VCaP (cell line): ENCODE measurements around the gene GZF1.

Experiments used
- H3K27ac ChIP-seq: fragments of 450-650 bp; 2 replicates; pipeline ENCODE4 v1.5.1; 2017
- TF ChIP-seq, protein P1 (sequence below): fragments of 450-650 bp; conservative IDR thresholded peaks from 2 replicates; pipeline ENCODE4 v1.5.1; 2017; ENCODE audit warnings: mild to moderate bottlenecking, moderate library complexity

GZF1 gene

DNA sequence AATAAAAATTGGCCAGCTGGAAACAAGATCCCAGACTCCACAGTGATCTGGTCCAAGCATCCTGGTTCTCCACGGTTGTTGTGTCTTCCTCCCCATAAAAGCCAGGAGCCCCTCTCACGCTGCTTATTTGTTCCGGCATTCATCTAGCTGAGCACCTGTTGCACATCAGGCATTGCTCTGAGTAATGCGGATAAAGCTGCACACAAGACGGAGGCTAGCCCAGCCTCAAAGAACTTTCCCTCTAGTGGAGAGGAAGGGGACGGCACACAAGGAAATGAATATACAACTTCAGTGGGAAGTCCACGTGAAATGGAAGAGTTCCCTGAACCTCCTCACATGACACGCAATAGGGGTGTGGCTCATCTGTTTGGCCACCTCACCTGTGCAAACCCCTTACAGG, 41.7 kb upstream of the GZF1 start:
- H3K27ac ChIP-seq: no peak overlapping the region
- TF ChIP-seq, protein P1, sequence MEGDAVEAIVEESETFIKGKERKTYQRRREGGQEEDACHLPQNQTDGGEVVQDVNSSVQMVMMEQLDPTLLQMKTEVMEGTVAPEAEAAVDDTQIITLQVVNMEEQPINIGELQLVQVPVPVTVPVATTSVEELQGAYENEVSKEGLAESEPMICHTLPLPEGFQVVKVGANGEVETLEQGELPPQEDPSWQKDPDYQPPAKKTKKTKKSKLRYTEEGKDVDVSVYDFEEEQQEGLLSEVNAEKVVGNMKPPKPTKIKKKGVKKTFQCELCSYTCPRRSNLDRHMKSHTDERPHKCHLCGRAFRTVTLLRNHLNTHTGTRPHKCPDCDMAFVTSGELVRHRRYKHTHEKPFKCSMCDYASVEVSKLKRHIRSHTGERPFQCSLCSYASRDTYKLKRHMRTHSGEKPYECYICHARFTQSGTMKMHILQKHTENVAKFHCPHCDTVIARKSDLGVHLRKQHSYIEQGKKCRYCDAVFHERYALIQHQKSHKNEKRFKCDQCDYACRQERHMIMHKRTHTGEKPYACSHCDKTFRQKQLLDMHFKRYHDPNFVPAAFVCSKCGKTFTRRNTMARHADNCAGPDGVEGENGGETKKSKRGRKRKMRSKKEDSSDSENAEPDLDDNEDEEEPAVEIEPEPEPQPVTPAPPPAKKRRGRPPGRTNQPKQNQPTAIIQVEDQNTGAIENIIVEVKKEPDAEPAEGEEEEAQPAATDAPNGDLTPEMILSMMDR: peak; percentile 70

DNA sequence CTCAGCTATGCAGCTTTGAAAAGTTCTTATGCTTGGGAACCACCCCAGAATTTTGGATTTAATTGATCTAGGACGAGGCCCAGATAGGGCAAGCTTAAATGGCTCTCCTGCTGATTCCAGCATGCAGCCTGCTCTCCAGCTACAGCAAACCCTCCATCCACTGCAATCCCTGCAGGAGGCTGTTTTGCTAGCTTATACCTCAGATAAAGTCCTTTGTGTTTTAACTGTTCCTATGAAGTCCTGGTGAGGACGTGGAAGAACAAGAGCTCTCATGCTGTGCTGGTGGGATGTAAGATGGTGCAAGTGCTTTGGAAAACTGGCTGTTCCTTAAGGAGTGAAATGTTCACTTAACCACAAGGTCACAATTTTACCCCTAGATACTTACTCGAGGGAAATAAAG, 36.9 kb upstream of the GZF1 start:
- TF ChIP-seq, protein P1: no peak
- H3K27ac ChIP-seq: no peak overlapping the region

DNA sequence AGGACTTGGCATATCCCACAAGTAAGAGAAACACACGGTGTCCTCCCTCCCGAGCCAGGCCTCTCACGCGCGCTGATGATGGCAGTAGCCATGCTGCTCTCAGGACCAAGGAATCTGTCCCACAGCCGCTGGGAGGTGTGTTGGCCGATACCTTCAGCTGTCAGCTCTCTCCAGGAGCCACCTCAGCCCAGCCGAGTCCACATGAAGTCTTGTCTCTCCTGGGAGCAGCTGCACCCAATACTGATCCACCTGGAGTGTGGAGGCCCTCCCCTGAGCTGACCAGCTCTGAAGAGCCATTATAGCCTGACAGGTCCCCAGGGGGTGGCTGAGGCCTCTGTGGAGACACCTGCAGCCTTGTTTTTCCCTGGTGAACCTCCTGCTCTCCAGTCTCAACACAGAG, 35.2 kb upstream of the GZF1 start:
- TF ChIP-seq, protein P1: no peak
- no peak overlapping the region for H3K27ac ChIP-seq

DNA sequence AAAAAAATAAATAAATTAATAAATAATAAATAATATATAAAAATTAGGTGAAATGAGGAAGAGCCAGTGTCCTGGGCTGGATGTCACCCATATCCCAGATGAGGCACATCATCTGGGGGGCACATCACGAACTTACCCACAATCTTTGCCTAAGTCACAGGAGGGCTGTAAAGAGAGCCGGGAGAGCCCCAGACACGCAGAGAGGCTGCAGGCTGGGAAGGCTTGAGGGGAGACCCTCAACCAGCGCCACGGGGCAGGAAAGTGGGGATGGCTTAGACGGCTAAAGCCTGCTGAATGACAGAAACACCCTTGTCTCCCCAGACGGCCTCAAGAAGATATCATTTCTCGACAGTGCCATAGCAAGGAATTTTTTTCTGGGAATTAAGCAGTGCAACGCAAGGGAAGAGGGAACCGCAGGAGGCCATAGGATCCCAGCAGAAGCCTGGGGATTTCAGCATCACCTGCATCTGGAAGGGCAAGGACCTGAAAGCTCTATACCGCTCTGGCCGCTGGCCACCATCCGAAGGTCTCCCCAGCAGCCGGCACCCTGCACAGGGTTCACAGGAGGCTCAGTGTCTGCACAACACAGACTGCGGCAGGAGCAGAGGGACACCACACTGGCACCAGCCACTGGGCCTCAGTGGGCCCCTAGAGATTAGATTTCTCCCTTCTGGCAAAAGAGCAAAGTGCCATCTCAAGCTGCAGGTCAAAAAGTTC, 34.2 kb upstream of the GZF1 start:
- TF ChIP-seq, protein P1: no peak
- H3K27ac ChIP-seq: no peak overlapping the region

DNA sequence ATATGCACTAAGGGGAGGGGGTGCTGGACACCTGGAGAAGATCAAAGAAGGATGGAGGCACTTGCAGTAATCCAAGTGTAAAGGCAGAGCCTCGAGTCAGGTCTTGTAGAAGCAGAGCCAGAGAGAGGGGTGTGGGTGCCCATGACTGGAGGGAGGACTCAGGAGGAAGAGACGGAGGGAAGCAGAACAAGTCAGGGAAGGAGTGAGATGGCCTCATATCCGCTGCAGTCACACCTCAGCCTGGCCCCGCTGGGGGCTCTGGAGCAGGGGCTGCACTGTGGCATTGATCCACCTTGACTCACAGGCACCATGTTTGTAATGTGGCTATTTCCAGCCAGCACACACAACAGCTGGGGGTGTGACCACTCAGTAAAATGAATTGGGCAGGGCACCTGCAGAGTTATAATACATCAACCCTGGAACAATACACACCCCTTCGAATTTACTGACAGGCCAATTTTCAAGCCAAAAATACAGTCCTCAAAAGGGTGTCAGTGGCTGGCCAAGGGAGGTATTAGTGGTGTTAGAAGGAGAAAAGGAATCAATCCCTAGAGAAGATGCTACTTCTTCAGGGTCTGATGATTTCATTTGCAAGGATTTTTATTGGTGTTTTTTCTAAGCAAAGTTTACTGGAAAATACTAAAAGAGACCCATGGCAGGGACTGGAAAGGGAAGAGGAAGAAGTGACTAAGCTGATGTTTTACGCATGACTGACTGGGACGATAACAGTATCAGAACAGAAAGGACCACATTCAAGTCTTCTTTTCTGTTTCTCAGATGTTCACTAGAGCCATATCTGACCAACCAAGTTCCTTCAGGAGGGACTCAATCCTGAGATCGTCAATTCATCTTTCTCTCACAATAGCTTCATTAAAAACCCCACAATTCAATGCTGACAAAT, 30.3 kb upstream of the GZF1 start:
- TF ChIP-seq, protein P1: no peak

DNA sequence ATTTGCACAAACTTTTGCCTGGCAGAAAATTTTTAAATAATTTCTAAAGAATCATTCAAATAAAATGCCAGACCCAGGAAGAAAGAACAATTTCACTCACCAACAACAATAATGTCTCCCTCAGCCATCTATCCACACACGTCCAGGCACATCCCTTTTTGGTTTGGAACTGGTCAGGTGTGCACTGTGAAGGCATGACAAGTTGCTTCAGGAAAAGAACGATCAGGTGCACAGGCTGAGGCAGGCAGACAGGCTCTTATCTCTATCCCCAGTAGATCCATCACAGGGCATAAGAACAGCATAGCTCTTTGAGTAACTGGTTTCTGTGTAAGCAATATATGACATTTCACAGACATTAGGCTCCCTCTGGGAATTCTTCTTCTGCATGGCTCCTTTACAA, 29.5 kb upstream of the GZF1 start:
- no peak overlapping the region for H3K27ac ChIP-seq
- TF ChIP-seq, protein P1: no peak

More for the DNA sequence above, 30.3 kb upstream of the GZF1 start:
- H3K27ac ChIP-seq: no peak overlapping the region

DNA sequence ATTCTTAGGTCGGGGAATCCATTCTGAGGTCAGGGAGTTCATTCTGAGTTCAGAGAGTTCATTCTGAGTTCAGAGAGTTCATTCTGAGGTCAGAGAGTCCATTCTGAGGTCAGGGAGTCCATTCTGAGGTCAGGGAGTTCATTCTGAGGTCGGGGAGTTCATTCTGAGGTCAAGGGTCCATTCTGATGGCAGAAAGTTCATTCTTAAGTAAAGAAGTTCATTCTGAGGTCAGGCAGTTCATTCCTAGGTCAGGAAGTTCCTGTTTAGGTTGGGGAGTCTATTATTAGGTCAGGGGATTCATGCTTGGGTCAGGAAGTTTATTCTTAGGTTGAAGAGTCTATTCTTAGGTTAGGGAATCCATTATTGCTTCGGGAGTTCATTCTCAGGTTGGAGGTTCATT, 27.9 kb upstream of the GZF1 start:
- H3K27ac ChIP-seq: no peak overlapping the region
- TF ChIP-seq, protein P1: no peak
